CD4-positive, alpha-beta T cell treated with Interleukin-12 subunit alpha and Interleukin-12 subunit beta, for 1 hour (primary cell): ENCODE data around the gene PHLDA1.
"Not testable (repeated sequence)": the region's sequence is repeated elsewhere in the genome, so short reads cannot be mapped to it uniquely, and the experiment has no call there.

ENCODE experiments used
- DNase-seq: peaks from one replicate; pipeline ENCODE4 v3.0.0-alpha.2; 2020

Gene PHLDA1

DNA sequence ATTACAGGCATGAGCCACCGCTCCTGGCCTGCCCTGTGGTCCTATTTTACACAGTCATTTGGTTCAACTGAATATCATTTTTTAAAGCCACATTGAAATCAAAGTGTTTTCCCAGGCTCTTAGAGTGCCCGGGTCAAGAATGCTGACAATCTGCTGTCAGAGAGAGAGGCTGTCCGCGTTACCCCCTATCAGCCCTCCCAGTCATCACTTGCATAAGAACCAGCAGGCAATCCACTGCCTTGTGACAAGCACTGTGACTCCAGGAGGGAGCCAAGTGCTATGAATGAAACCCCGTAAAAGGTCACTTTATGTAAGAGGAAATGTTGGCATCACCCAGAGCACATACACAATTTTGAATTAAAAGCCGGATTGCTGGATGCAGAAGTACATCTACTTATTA, 13.5 kb downstream of the PHLDA1 start:
- no peak for DNase-seq

GRCh38 chr12:76014007-76014406, 17.6 kb downstream of the PHLDA1 start:
- no peak for DNase-seq

DNA sequence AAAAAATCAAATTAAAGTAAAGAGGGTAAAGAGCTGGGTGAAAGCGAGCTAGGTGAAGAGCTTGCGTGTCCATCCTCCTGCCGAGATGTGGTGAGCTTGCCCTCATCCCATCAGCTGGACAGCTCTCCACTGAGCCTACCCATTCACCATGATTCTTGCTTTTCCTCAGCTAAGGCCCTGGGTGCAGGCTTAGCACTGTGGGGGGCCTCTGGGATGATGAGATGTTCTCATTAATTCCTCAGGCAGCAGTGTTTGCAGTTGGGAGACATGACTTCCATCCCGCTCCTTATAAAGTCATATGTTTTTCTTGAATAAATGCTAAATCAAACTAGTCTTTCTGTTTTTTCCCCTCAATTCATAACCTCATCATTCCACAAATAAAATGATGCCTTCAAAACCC, 18.0 kb downstream of the PHLDA1 start:
- DNase-seq, result no peak

DNA sequence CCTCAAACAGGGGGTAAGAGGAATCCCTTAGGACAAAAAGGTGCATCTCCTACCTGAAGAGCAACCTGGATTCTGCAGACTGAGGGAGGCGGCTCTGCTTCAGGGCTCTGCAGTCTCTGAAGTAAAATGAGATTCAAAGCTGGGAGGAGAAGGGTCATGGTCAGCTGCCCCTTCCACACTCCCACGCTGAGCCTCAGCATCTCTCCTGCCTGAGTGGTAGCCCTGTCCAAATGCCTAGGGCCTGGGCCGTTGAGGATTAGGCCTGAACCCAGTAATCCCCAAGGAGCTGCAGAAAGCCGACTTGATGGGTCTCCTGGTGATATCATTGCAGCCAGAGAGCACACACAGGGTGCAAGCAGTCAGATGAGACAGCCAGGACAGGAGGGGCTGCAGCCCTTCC, 18.9 kb downstream of the PHLDA1 start:
- no peak for DNase-seq

DNA sequence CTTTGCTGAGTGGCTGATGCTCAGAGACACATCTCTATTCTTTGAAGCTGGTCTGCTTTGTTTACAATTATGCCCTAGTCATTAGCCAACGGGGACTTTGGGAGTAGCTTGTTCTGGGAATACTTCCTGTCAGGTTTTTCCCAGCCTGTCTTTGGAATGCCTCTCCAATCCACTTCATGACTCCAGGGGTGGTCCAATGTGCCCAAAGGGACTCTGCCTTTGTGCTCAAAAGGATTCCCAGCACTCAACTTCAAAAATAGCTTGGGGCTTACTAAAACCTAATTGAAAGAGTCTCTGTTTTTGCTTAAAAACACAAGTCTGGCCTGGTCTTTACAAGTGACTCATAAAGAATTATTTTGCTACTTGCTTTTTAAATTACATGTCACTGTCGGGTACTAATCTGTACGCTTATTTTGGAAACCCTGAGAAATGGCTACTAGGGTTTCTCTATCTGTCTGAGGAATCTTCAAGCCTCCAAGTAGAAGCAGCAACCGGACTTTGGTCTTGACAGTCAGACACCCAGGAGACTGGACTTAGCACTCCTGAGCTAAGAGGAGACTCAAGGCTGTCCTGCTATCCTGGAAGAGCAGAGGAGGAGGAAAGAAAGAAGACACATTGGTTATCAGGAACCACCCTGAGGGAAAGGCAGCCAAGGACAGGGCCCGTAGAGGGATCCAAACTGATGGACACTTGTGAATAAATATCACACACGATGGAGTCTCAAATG, 20.7 kb downstream of the PHLDA1 start:
- no peak for DNase-seq

GRCh38 chr12:76008428-76008827, 23.1 kb downstream of the PHLDA1 start:
- no peak for DNase-seq

DNA sequence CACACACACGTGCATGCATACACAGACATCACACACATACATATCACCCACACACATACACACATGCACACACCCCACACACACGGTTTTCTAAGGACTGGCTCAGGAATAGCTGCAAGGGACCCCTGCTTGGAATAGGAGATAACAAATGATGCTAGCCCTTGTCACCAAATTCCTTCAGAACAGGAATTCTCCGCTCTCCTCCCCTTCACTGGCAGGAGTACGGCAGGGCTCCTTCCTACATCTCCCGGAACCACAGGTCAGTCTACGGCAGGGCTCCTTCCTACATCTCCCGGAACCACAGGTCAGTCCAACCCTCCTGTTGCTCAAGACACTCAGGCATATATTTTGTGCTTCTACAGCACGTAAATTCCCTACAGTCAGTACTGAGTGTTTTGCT, 23.9 kb downstream of the PHLDA1 start:
- DNase-seq, result no peak

DNA sequence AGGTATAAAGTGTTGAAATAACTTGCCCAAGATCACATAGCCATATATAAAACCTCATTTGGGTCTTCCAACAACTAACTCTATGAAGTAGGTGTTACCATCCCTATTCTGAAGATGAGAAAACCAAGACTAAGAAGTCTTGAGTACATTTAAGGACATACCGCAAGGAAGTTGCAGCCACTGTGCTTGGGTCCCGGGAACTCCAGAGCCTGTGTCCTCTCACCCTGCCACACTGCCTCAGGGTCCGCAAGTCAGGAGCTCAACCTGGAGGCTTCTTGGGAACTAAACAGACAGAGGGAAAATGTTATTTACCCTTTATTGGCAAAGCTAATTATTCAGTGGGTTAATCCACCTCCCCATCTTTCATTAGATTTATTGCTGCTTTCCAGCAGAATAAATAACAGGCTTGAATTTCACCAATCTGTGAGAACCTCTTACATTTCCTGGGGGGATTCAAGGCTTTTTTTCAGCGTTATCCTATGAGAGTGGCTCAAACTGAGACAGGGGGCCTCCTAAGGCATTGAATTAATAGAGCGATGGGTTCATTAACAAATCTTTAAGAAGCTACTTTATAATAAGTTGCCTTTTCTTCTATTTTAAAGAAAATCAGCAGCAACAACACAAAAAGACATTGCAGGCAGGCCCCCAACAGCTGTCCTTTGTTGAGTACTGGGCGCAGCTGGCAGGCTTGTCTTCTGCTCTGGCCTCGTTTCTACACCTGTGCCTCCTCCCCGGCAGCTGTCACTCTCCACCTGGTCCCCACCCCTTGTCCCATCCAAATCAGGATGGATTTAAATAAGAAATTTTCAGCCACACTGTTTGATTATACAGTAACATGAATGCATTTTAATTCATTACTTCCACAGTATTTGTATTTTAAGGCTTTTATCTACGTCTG, 25.3 kb downstream of the PHLDA1 start:
- DNase-seq, result no peak

DNA sequence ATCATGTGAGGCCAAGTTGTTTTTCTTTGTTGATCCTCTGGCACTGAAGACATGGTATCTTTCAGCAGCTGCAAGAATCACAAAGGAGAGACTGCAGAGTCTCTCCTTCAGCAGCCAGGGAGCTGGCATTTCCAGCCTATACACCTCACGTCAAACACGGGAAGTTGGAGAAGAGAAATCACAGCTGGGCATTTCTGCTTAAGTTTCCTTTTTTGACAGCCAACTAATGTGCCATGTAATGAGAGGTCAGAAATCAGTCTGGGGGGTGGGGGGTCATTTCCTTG, 28.3 kb downstream of the PHLDA1 start:
- DNase-seq, result no peak

- no peak for DNase-seq
These were observed 28.8 kb downstream of the PHLDA1 start for GRCh38 chr12:76002598-76003354.

DNA sequence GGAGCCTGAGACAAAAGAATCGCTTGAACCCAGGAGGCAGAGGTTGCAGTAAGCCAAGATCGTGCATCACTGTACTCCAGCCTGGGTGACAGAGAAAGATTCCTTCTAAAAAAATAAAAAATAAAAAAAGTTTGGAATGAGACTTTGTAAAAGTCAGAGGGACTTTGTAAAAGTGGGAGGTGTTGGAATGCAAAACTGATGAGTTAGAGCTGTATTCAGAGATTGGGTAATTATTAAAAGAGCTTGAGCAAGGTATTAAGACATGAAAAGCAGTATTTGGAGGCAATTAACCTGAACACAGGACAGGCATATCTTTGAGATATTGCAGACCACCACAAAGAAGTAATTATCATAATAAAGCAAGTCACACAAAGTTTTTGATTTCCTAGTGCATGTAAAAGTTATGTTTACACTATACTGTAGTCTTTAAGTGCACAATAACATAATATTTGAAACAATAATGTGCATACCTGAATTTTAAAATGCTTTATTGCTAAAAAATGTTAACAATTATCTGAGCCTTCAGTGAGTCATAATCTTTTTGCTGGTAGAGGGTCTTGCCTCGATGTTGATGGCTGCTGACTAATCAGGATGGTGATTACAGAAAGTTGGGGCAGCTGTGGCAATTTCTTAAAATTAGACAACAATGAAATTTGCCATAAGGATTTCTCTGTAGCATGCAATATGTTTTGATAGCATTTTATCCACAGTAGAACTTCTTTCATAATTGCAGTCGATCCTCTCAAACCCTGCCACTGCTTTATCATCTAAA, 33.1 kb downstream of the PHLDA1 start:
- DNase-seq, result no peak

DNA sequence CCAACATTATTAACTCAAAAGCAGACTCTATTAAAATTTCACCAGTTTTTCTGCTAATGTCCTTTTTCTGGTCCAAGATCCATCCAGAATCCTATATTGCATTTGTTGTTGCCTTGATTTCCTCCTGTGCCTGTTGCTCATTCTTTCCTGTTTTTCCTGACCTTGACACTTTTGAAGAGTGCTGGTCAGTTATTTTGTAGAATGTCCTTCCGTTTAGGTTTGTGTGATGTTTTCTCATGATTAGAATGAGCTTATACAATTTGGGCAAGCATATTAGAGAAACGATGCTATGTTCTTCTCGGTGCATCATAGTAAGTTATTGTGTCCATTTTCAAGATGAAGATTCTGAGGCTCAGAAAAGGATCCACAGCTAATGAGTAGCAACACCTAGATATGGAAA, 33.9 kb downstream of the PHLDA1 start:
- no peak for DNase-seq

DNA sequence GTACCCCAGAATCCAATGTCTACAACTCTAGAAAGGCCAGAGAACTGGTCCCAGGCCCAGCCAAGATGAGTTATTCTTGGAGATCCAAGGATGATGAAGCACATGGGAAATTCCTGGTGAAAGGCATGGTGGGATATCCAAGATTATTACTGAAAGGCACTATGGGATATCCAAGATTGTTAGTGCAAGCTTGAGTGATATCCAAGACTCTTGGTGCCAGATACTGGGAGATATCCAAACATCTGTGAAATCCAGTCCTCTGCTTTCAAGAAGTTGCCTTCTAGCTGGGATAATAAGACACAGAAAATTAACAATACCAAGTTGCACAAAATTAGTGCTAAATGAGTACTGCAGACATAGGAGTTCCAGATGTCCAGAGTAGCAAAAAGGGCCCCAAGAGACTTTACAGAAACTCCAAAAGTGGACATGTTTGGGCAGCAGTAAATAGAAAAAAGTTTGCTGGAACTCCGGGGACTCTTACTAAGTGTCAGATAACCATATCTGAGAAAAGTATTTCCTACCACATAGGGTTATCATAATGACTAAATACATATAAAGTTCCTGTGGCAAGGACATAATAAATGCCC, 34.6 kb downstream of the PHLDA1 start:
- no peak for DNase-seq

DNA sequence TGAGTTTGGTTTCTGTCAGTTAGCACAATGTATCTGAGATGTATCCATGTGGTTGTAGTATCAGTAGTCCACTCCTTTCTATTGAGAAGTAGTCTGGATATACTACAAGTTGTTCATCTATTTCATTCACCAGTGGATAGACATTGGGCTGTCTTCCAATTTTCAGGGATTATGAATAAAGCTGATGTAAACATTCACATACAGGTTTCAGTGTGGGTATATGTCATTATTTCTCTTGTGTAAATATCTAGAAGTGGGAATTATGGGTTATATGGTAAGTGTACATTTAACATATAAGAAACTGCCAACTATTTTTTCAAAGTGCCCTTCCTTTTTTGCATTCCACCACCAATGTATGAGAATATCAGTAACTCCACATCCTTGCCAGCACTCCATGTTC, 35.9 kb downstream of the PHLDA1 start:
- no peak for DNase-seq

DNA sequence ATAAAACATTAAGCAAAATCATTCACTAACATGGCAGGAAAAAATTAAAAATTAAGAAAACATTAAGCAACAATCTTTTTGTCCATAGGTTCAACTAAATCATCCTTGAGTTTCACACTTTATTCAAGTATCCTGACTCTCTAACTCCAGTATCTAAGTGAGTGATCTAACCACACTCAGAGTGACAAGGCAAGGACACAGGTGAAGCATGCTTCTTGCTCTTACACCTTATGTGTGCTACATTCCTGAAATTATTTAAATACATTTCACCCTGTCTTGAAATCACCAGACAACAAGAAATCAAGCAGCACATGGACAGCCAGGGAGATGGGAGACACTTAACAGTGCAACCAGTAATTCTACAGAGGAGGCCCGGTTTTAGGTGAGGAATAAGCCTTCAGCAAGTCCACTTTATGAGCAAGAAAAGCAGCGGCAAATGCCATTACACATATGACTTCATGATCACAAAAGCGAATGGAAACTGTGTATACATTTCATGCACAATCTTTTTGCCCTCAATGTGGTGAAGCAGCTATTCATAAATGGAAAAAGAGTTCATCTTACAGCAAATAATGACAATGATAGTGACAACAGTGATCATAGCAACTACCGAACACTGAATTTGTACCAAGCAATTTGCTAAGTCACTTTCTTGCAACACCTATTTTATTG, 37.4 kb downstream of the PHLDA1 start:
- no peak for DNase-seq

DNA sequence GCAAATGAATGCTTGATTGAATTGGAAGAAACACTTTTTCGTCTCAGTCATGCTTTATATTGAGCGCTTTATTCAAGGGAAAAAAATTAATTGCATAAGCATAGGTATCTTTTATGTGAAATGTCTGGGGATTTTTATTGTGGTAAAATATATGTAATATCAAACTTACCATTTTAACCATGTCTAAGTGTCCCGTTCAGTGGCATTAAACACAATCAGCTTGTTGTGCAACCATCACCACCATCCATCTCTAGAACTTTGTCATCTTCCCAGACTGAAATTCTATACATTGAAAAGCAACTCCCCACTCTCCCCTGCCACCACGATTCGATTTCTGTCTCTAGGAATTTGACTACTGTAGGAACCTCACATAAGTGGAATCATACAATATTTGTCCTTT, 39.8 kb downstream of the PHLDA1 start:
- DNase-seq, result no peak

DNA sequence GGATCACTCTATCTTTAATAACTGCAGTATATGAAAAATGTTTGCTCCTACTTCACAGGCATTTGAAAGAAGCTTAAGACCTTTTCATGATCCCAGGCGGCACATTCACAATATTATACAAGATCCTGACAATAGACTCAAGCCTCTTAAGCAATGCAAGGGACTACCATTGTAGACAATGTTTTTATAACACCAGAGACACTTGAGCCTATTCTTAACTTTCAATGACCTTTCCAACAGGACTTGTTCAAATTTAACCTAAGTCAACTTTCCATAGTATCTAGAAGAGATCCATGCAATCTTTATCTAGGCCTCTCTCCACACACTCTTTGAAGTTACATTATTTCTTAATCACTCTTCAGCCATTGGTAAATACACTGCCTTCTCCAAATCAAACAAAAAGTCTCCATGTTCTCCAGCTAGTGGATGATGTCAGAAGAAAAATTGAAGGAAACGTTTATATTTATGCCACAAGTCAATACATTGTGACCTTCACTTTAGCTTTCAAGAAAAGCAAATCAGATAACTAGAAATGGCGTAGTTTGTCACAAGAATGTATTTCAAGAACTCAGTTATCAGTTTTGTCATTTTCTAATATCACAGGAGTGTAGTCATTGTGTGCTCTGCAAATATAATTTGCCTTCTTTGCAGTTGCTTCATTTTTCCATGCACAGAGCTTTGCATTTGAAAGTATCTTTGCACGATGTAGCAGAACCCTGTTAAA, 41.2 kb downstream of the PHLDA1 start:
- no peak for DNase-seq

DNA sequence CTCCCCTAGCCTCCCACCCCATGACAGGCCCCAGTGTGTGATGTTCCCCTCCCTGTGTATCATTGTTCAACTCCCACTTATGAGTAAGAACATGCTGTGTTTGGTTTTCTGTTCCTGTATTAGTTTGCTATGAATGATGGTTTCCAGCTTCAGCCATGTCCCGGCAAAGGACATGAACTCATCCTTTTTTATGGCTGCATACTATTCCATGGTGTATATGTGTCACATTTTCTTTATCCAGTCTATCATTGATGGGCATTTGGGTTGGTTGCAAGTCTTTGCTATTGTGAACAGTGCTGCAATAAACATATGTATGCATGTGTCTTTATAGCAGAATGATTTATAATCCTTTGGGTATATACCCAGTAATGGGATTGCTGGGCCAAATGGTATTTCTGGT, 43.9 kb downstream of the PHLDA1 start:
- not testable (repeated sequence) for DNase-seq

DNA sequence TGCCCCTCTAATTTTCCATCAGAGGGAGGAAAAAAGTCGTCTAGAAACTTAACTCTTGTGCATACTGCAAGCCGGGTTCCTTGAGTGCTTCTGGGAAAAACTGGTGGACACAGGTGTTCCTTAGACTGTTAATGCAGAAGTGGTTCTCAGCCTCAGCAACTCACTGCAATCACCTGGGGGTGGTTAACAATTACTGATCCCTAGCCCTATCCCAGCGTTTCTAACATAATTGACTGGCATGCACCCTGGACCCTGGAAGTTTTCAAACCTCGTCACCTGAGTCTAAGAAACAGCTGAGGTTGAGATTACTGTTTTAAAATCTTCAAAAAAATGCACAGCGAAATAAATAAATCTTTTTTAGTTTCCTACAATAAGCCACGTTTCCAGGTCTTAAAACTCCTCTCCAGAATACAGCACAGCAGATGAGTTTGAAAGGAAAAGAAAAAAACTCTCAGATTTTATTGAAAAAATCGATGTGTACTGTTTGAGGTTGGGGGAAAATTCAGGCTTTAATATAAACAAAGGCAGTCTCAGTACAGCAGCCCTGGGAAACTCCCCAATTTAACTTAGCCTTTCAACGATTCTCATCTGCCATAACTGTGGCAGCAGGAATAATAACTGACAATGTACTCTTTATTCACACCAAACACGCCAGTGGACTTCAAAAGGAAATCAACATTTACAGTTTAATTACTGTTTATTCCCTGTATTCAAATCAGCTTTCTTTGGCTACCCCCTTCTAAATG, 45.4 kb downstream of the PHLDA1 start:
- no peak for DNase-seq

DNA sequence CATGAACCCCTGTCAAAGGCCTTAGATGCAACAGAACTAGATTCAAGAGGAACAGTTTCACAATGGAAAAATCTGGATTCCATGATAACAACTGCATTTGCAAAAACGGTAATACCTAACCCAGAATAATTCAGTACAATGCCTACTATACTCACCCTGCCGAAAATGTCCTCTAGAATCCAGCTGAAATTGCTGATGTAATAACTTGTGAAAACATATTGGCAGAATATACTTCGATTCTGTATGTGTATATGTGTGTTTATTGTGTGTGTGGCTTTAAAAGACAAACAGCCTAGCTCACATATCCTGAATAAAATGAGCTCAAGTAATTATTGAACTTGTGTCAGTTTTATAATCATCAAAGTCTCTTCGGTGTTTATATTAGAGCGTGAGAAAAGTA, 46.0 kb downstream of the PHLDA1 start:
- DNase-seq, result no peak
